Astrocyte of the spinal cord (primary cell): ENCODE measurements around the gene FAM168A.

ENCODE experiments used
- DNase-seq: peaks from one replicate; pipeline ENCODE4 v3.0.0; 2011; ENCODE audit warnings: low read depth, low spot score
- H3K4me3 ChIP-seq: 2 replicates; pipeline ENCODE4 v1.5.1; 2011; ENCODE audit warnings: low read depth, mild to moderate bottlenecking, low read length, moderate library complexity
- CTCF ChIP-seq: IDR thresholded peaks from 2 replicates; pipeline ENCODE4 v1.5.1; 2012; ENCODE audit warnings: low read depth, mild to moderate bottlenecking, low read length, inconsistent platforms
- in situ Hi-C: cut with HindIII; loops from 2 replicates; pipeline ENCODE4 v1.10.0; 2017; ENCODE audit warnings: low sequenced_read_pairs

The FAM168A gene

DNA sequence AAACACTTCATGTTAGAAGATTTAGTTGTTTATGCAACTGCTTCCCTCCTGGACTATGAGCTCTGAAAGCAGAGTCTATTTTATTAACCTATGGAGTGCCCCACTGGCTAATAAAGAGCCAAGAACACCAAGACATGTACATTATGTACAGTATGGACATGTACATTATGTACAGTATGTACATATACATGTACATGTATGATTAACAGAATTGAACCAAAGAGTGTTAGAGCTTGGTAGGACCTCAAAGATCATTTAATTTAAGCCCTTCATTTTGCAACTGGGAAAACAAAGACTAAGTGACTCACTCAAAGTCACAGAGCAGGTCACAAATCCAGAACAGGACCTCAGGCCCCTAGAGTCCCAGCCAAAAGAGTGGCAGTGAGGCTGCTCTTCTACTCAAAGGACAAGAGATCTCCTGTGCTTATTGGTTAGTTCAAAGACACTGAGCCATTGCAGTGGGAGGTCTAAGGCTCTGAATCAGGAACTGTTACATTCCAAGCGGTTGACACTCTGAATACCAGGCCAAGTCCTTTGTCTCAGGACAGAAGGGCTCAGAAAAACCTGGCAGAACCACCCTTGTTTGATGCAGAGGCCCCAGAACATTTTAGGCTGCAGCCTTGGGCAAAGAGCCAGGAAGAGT lies 103.8 kb downstream of the FAM168A start:
- DNase-seq, result peak; percentile 82
- TF ChIP-seq CTCF, result no peak
- in situ Hi-C loops, result no loop called here
- H3K4me3 ChIP-seq, result no peak overlapping the region

DNA sequence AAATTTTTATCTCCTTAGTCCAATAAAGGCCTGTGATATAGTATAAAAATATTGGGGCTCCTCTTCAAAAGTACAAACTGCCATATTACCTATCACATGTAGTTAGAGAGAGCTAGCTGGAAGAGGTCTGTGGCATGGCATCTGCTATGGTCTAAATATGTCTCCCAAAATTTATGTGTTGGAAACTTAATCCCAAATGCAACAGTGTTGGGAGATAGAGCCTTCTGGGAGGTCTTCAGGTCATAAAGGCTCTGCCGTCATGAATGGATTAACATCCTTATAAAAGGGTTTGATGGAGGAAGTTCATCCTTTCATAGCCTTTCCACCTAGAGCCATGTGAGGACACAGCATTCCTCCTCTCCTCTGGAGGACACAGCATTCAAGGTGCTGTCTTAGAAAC lies 116.3 kb downstream of the FAM168A start:
- TF ChIP-seq CTCF, result no peak
- no peak overlapping the region for H3K4me3 ChIP-seq
- DNase-seq, result no peak
- in situ Hi-C loops, result no loop called here

GRCh38 chr11:73480677-73481076 lies 117.2 kb downstream of the FAM168A start:
- TF ChIP-seq CTCF, result no peak
- no peak overlapping the region for H3K4me3 ChIP-seq
- DNase-seq, result no peak
- in situ Hi-C loops, result no loop called here

- in situ Hi-C loops, result no loop called here
- TF ChIP-seq CTCF, result peak; percentile 98
- H3K4me3 ChIP-seq, result no peak overlapping the region
- peak; percentile 41 for DNase-seq
Observed at GRCh38 chr11:73478737-73479347, 119.1 kb downstream of the FAM168A start.

DNA sequence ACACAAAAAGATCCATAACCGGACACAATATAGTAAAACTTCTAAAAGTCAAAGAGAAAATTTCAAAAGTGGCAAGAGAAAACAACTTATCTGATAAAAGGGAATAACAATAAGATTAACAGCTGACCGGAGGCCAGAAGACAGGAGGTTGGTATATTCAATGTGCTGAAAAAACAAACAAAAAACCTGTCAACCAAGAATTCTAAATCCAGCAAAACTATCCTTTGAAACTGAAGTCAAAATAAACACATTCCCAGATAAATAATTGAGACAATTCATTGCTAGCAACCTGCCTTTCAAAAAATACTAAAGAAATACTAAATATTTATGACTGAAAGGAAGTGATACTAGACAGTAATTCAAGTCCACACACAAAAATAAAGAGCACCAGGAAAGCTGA lies 120.4 kb downstream of the FAM168A start:
- no peak for TF ChIP-seq CTCF
- no peak for DNase-seq
- in situ Hi-C loops, result no loop called here
- no peak overlapping the region for H3K4me3 ChIP-seq

DNA sequence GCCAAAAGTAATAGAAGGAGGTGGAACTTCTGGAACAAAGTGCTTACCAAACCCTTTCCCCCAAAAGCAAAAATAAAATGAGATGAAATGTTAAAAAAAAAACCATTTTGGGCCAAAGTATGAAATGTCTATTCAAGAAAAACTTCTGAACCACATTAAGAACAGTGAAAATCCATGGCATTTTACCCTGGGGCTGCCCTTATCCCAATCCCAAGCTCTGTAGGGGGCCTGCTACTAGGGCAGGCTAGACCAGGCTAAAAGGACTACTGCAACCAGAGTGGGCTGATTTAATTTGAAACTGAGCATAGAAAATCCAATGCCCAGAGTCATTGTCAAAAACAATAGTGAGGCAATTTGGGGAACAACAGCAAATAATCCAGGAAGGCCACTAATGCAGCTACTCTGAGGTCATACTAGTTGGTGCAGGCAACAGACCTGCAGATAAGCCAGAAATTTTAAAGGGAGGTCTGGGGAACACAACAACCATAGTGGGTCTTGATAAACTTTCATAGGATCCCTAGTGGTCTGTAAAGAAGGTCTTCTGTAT lies 122.3 kb downstream of the FAM168A start:
- no peak overlapping the region for H3K4me3 ChIP-seq
- no peak for TF ChIP-seq CTCF
- in situ Hi-C loops, result no loop called here
- DNase-seq, result no peak
